ENCODE measurements around the gene MTAP.

The MTAP gene

DNA sequence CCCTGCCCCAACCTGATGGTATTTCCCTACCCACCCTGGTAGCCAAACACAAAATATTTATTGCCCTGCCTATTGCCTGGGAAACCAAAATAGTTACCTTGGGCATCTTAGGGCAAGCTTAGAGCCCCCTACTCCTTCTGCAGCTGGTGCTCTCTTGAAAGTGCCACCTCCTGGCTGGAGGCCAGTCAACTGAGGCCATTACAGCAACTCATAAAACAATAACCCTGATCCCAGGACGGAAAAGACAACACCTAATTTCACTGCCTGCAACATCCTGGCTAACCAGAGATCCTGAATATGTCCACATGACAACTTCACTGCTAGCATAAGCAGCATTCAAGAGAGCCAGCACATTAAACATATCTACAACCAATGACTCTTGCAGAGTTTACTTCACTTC lies 38.7 kb downstream of the MTAP start:
- DNase-seq (ENCODE audit: low read depth in 1 of 2, low spot score in 1 of 2) = no peak

DNA sequence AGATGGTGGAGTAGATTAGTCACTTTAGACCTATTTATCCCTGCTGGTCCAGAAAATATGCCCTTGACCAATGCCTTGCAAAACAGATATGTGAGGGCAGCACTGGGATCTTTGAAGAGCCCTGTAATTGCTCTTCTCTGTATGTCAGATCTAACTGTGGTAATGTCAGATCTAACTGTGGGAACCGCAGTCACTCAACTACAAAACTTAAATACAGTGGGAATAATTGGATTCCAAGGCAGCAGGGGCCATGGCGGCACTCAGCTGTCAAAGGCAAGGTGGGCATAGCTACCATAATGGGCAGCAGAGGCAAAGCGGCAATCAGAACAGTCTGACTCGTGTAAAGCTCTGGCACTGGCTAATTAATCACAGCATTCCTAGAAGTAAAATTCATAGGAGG lies 46.2 kb downstream of the MTAP start:
- no peak for DNase-seq (ENCODE audit: low read depth in 1 of 2, low spot score in 1 of 2)

- no peak for DNase-seq (ENCODE audit: low read depth in 1 of 2, low spot score in 1 of 2)
These were observed 50.3 kb downstream of the MTAP start for GRCh38 chr9:21852754-21853153.

DNA sequence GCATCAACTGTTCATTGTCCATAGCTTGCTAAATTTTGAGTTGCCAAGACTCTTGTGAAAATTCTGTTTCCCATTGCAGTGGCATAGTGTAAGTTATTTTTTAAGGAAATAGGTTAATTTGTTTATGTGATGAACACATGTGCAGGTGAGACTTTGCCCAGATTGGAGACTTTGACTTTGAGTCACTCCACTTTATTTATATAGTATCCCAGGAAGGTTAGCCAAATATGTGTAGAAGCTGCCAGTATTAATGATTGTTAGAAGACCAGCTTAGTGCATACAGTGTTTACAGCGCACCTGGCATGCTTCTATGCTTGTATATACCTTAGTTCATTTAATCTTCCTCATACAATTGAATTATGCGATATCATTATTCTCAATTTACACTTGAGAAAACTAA lies 51.0 kb downstream of the MTAP start:
- no peak for DNase-seq (ENCODE audit: low read depth in 1 of 2, low spot score in 1 of 2)

- DNase-seq (ENCODE audit: low read depth in 1 of 2, low spot score in 1 of 2) = no peak
These were observed 51.7 kb downstream of the MTAP start for GRCh38 chr9:21854119-21854518.

GRCh38 chr9:21854594-21854993 lies 52.2 kb downstream of the MTAP start:
- no peak for DNase-seq (ENCODE audit: low read depth in 1 of 2, low spot score in 1 of 2)

GRCh38 chr9:21856301-21857094 lies 54.1 kb downstream of the MTAP start:
- no peak for DNase-seq (ENCODE audit: low read depth in 1 of 2, low spot score in 1 of 2)

GRCh38 chr9:21862871-21863270 lies 60.4 kb downstream of the MTAP start:
- no peak for DNase-seq (ENCODE audit: low read depth in 1 of 2, low spot score in 1 of 2)

- DNase-seq (ENCODE audit: low read depth in 1 of 2, low spot score in 1 of 2) = no peak
These were observed 62.1 kb downstream of the MTAP start for GRCh38 chr9:21864505-21864904.

DNA sequence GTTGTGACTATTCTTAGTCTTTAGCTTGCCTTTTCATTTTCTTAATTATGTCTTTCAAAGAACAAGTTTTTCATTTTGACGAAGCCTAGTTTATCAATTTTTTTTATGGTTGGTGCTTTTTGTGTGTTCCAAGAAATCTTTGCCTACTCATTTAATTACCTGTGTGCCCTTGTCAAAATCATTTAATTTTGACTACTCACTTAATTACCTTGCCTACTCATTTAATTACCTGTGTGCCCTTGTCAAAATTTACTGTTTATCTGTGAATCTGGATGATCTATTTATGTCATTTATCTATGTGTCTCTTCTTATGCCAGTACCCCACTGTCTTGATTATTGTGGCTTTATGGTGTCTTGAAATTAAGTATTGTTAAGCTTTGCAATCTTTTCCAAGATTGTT lies 63.9 kb downstream of the MTAP start:
- no peak for DNase-seq (ENCODE audit: low read depth in 1 of 2, low spot score in 1 of 2)

- no peak for DNase-seq (ENCODE audit: low read depth in 1 of 2, low spot score in 1 of 2)
These were observed 69.0 kb downstream of the MTAP start for GRCh38 chr9:21871256-21871975.

DNA sequence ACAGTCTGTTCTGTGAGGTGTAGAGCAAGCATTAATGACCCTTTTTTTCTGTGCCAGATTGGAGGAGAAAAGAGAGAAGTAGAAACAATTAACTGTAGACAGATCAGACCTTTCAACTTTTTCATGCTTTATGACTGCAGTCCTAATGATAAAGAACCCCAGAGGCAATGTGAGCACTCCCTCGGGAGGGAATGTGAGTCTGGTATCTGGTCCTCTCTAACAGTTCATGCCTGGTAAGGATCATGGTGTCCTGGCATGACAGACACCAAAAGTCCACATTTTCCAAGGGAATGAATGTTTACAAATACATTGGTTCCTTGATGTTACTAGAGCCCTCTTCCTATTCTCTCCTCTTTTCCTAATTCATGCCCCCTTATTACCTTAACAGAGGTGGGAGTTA lies 70.3 kb downstream of the MTAP start:
- no peak for DNase-seq (ENCODE audit: low read depth in 1 of 2, low spot score in 1 of 2)

GRCh38 chr9:21873540-21874221 lies 71.2 kb downstream of the MTAP start:
- DNase-seq (ENCODE audit: low read depth in 1 of 2, low spot score in 1 of 2) = no peak

- DNase-seq (ENCODE audit: low read depth in 1 of 2, low spot score in 1 of 2) = no peak
These were observed 73.5 kb downstream of the MTAP start for GRCh38 chr9:21875893-21876292.

GRCh38 chr9:21883642-21884041 lies 81.2 kb downstream of the MTAP start:
- no peak for DNase-seq (ENCODE audit: low read depth in 1 of 2, low spot score in 1 of 2)

DNA sequence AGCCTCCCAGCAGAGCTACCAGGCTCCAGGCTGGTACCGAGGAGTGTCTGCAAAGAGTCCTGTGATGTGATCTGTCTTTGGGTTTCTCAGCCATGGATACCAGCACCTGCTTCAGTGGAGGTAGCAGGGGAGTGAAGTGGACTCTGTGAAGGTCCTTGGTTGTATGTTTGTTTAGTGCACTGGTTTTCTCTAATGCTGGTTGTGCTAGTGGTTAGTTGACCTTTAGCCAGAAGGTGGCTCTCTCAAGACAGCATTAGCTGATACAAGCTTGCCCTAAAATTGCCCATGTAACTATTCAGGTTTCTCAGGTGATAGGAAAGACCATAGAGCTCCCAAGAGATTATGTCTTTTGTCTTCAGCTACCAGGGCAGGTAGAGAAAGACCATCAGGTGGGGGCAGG lies 87.2 kb downstream of the MTAP start:
- no peak for DNase-seq (ENCODE audit: low read depth in 1 of 2, low spot score in 1 of 2)

DNA sequence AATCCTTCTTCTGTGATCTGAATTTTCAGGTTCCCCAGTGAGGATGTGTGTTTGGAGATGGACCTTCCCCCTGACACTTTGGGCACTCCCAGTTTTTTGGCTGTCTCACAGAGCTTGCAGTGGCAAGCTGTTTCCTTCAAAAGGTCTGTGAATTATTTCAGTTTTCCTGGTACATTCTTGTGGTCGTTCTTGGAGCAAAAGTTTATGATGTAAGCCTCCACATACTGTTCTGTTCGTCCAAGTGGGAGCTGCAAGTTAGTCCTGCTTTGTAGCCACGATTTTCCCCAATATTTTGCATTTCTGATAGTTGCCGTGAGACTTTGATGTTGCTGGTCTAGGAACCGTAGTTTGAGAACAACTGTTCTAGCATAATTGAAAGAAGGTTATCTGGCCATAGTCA lies 88.3 kb downstream of the MTAP start:
- no peak for DNase-seq (ENCODE audit: low read depth in 1 of 2, low spot score in 1 of 2)

GRCh38 chr9:21901546-21901945 lies 99.1 kb downstream of the MTAP start:
- DNase-seq (ENCODE audit: low read depth in 1 of 2, low spot score in 1 of 2) = no peak

GRCh38 chr9:21902136-21902535 lies 99.7 kb downstream of the MTAP start:
- no peak for DNase-seq (ENCODE audit: low read depth in 1 of 2, low spot score in 1 of 2)

GRCh38 chr9:21903380-21903965 lies 101.0 kb downstream of the MTAP start:
- no peak for DNase-seq (ENCODE audit: low read depth in 1 of 2, low spot score in 1 of 2)

- DNase-seq (ENCODE audit: low read depth in 1 of 2, low spot score in 1 of 2) = no peak
These were observed 101.9 kb downstream of the MTAP start for GRCh38 chr9:21904371-21904770.

DNA sequence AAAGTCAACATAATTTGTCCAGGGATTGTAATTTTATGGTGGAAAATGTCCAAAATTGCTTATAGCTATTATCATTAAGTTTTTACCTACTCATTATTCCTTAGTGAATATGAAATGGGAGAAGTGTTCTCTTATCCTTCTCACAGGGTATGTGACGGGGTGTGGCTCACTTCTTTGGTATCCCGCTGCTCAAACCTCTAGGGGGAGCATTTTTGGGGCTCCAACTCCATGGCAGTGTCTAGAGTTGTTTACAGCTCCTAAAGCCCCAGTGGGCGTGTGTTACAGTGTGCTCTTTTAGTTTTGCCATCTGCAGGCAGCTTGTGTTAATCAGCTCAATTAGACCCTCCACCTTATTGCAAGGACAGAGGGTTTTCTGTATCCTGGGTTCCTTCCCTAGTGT lies 102.3 kb downstream of the MTAP start:
- DNase-seq (ENCODE audit: low read depth in 1 of 2, low spot score in 1 of 2) = no peak

Data from activated T-helper 1 cell treated with anti-CD3 and anti-CD28 coated beads, Interleukin-2, amount 50 U/mL, for 16 hours (primary cell).